ENCODE measurements around the gene RAPGEF4. TPM values are rescaled to one million over a fixed set of nuclear protein-coding genes. Genes with fewer than 3 reads are reported as not detected.

Gene RAPGEF4
- total RNA-seq, 1 experiment from 2014 or later = 0.98 TPM

DNA sequence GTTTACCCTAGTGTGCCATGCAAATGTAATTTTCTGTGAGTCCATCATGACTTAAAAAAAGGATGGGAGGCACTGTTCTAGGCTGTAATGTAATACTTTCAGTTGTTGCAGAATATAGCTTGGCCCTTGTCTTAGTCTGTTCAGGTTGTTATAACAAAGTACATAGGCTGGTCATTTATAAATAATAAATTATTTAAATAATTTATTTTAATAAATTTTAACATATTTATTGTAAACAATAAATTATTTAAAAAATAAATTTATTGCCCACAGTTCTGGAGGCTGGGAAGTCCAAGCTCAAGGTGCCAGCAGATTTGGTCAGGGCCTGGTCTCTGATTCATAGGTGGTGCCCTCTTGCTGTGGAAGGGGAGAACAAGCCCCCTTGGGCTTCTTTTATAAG is 35.2 kb downstream of the RAPGEF4 start:
- Mint-ChIP-seq H3K4me1 (ENCODE audit: low read depth, unreplicated experiment) (no peaks in the 10 kb centered on the region), H3K36me3 (ENCODE audit: insufficient read depth, unreplicated experiment) (no peaks in the 10 kb centered on the region), H3K9me3 (ENCODE audit: unreplicated experiment) (no peaks in the 10 kb centered on the region), H3K27me3 (ENCODE audit: insufficient read depth, unreplicated experiment) (peaks cover 5% of the 10 kb centered on the region), H3K4me3 (ENCODE audit: unreplicated experiment) (no peak overlapping the region), H3K27ac (ENCODE audit: unreplicated experiment) (no peak overlapping the region)
- POLR2A ChIA-PET = no interaction called here
- CTCF ChIA-PET = no interaction called here
- no peak overlapping the region for H3K4me3 ChIP-seq (ENCODE audit: low read depth, low read length)
- TF ChIP-seq, protein P1, sequence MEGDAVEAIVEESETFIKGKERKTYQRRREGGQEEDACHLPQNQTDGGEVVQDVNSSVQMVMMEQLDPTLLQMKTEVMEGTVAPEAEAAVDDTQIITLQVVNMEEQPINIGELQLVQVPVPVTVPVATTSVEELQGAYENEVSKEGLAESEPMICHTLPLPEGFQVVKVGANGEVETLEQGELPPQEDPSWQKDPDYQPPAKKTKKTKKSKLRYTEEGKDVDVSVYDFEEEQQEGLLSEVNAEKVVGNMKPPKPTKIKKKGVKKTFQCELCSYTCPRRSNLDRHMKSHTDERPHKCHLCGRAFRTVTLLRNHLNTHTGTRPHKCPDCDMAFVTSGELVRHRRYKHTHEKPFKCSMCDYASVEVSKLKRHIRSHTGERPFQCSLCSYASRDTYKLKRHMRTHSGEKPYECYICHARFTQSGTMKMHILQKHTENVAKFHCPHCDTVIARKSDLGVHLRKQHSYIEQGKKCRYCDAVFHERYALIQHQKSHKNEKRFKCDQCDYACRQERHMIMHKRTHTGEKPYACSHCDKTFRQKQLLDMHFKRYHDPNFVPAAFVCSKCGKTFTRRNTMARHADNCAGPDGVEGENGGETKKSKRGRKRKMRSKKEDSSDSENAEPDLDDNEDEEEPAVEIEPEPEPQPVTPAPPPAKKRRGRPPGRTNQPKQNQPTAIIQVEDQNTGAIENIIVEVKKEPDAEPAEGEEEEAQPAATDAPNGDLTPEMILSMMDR (IDR thresholded peaks at IDR 0.05; ENCODE audit: insufficient read depth in 1 of 2, low read depth in 1 of 2, low read length in 1 of 2, severe bottlenecking in 1 of 2, unreplicated experiment in 1 of 2) = no peak
- no peaks in the 10 kb centered on the region for H3K4me1 ChIP-seq
- no TSS peak for BruUV-seq (replicated peaks)
- intact Hi-C loops (cut with micrococcal nuclease; ENCODE audit: unreplicated experiment) = no loop called here
- DNase-seq = no peak
- H3K9me3 ChIP-seq = no peaks in the 10 kb centered on the region
- H3K27me3 ChIP-seq (replicated peaks; ENCODE audit: control insufficient read depth, insufficient read depth, low read length) = no peaks in the 10 kb centered on the region
- no peaks in the 10 kb centered on the region for H3K36me3 ChIP-seq (ENCODE audit: control insufficient read depth, insufficient read depth, low read length)

DNA sequence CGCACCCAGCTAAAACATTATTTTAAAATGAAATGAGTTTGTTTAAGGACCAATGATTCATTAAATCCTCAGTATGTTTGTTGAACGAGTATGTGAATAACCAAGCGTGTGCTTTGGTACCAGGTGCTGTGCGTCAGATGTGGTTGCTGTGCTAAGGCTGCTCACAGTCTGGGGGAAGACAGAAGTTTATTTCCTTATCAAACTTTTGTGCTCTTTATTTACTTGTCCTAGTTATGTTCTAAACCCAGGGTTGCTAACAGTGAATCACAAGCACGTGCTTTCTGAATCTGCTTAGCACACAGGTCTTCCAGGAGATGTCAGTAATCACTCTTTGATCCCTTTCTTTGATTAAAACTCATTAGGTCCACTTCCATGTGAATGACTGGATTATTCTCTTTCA is 37.0 kb downstream of the RAPGEF4 start:
- Mint-ChIP-seq H3K27ac (ENCODE audit: unreplicated experiment) (no peak overlapping the region), H3K27me3 (ENCODE audit: insufficient read depth, unreplicated experiment) (peaks cover 7% of the 10 kb centered on the region), H3K4me1 (ENCODE audit: low read depth, unreplicated experiment) (no peaks in the 10 kb centered on the region), H3K4me3 (ENCODE audit: unreplicated experiment) (no peak overlapping the region), H3K9me3 (ENCODE audit: unreplicated experiment) (no peaks in the 10 kb centered on the region), H3K36me3 (ENCODE audit: insufficient read depth, unreplicated experiment) (no peaks in the 10 kb centered on the region)
- POLR2A ChIA-PET = no interaction called here
- Histone ChIP-seq H3K9me3 (no peaks in the 10 kb centered on the region), H3K4me1 (no peaks in the 10 kb centered on the region), H3K4me3 (ENCODE audit: low read depth, low read length) (no peak overlapping the region), H3K27me3 (replicated peaks; ENCODE audit: control insufficient read depth, insufficient read depth, low read length) (no peaks in the 10 kb centered on the region), H3K36me3 (ENCODE audit: control insufficient read depth, insufficient read depth, low read length) (no peaks in the 10 kb centered on the region)
- DNase-seq = no peak
- BruUV-seq (replicated peaks) = no TSS peak
- TF ChIP-seq, protein P1 (IDR thresholded peaks at IDR 0.05; ENCODE audit: insufficient read depth in 1 of 2, low read depth in 1 of 2, low read length in 1 of 2, severe bottlenecking in 1 of 2, unreplicated experiment in 1 of 2) = no peak
- CTCF ChIA-PET = no interaction called here
- intact Hi-C loops (cut with micrococcal nuclease; ENCODE audit: unreplicated experiment) = no loop called here

DNA sequence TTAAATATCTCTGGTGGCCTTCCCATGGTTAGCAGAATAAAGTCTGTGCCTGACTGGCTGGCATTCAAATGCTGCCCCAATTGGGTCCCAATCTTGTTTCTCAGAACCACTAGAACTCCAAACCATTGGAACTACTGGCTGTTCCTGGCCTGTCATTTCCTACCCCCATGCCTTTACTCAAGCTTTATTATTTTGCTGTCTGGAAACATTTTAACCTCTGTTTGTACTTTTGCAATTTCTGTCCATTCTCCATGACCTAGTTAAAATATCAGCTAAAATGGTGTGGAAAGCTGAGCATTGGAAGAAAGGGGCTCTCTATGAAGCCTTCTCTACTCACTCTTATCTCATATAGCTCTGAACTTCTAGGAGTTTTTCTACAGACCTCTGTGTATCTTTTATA is 38.7 kb downstream of the RAPGEF4 start:
- H3K36me3 Mint-ChIP-seq (ENCODE audit: insufficient read depth, unreplicated experiment) = no peaks in the 10 kb centered on the region
- H3K4me1 Mint-ChIP-seq (ENCODE audit: low read depth, unreplicated experiment) = no peaks in the 10 kb centered on the region
- H3K27me3 ChIP-seq (replicated peaks; ENCODE audit: control insufficient read depth, insufficient read depth, low read length) = no peaks in the 10 kb centered on the region
- no peaks in the 10 kb centered on the region for H3K4me1 ChIP-seq
- no TSS peak for BruUV-seq (replicated peaks)
- TF ChIP-seq, protein P1 (IDR thresholded peaks at IDR 0.05; ENCODE audit: insufficient read depth in 1 of 2, low read depth in 1 of 2, low read length in 1 of 2, severe bottlenecking in 1 of 2, unreplicated experiment in 1 of 2) = no peak
- no peak for DNase-seq
- H3K36me3 ChIP-seq (ENCODE audit: control insufficient read depth, insufficient read depth, low read length) = no peaks in the 10 kb centered on the region
- no peaks in the 10 kb centered on the region for H3K9me3 Mint-ChIP-seq (ENCODE audit: unreplicated experiment)
- ChIA-PET POLR2A (no interaction called here), CTCF (no interaction called here)
- no peak overlapping the region for H3K4me3 Mint-ChIP-seq (ENCODE audit: unreplicated experiment)
- no peaks in the 10 kb centered on the region for H3K9me3 ChIP-seq
- H3K27ac Mint-ChIP-seq (ENCODE audit: unreplicated experiment) = no peak overlapping the region
- no peak overlapping the region for H3K4me3 ChIP-seq (ENCODE audit: low read depth, low read length)
- H3K27me3 Mint-ChIP-seq (ENCODE audit: insufficient read depth, unreplicated experiment) = peaks cover 10% of the 10 kb centered on the region
- intact Hi-C loops (cut with micrococcal nuclease; ENCODE audit: unreplicated experiment) = no loop called here
